GM12878 (cell line): Measurements from ENCODE around the gene TLK2. TPM values are rescaled to one million over a fixed set of nuclear protein-coding genes. Genes with fewer than 3 reads are reported as not detected.

Experiments
- ATAC-seq: fragments of 200-7000 bp; cut with Tn5 transposase; 3 replicates; pipeline ENCODE4 v1.9.1; 2020; ENCODE audit warnings: mild to moderate bottlenecking, moderate library complexity
- BruUV-seq: library from RNA; stranded (reverse); fragments of 400-500 nt; replicated peaks from 2 replicates; lab custom pipeline; 2021; lab: Mats Ljungman, UMichigan
- CTCF ChIA-PET: fragments of 300-600 bp; sonication (Branson Sonifier 250); formaldehyde crosslinking; extraction: SDS; loops from one replicate; lab custom pipeline; 2021; ENCODE audit warnings: inconsistent platforms; lab: Yijun Ruan, JAX
- POLR2A ChIA-PET: fragments of 350-600 bp; formaldehyde crosslinking; extraction: SDS; loops from one replicate; lab custom pipeline; 2021; ENCODE audit warnings: inconsistent platforms; lab: Charles Lee
- RAD21 ChIA-PET: fragments of 300-600 bp; sonication (Branson Sonifier 250); formaldehyde crosslinking; loops from one replicate; lab custom pipeline; 2023; ENCODE audit warnings: antibody characterized with exemption; ENCODE audit not compliant: unreplicated experiment; lab: Charles Lee
- SMC1A ChIA-PET: fragments of 300-600 bp; sonication (Branson Sonifier 250); formaldehyde crosslinking; loops from one replicate; lab custom pipeline; 2023; ENCODE audit not compliant: unreplicated experiment, uncharacterized antibody; lab: Charles Lee
- DNase-seq: peaks from one replicate; pipeline ENCODE4 v3.0.0-alpha.2; 2011; ENCODE audit warnings: low read depth, low spot score
- FAIRE-seq: peaks from 3 replicates; lab custom pipeline; 2011; peaks lifted over from hg19 to GRCh38; lab: Jason Lieb, UNC
- H2AFZ ChIP-seq: 2 replicates; pipeline ENCODE4 v1.6.0; 2011; ENCODE audit warnings: low read depth, low read length, control low read depth; ENCODE audit not compliant: control insufficient read depth
- H3K27ac ChIP-seq: 2 replicates; pipeline ENCODE4 v1.5.1; 2011; ENCODE audit warnings: control low read depth; ENCODE audit not compliant: control insufficient read depth, insufficient read depth
- H3K27me3 ChIP-seq, 2 experiments: replicated peaks in 1 of 2; 2 replicates each; pipeline versions ENCODE4 v1.6.0 to v1.6.1; 2011; ENCODE audit warnings: low read length in 1 of 2; ENCODE audit not compliant: control insufficient read depth in 2 of 2, insufficient read depth in 2 of 2
- H3K36me3 ChIP-seq, 2 experiments: 2 replicates each; pipeline ENCODE4 v1.5.1; 2011; ENCODE audit warnings: low read length in 1 of 2; ENCODE audit not compliant: control insufficient read depth in 2 of 2, insufficient read depth in 2 of 2
- H3K4me1 ChIP-seq: 2 replicates; pipeline ENCODE4 v1.6.1; 2011; ENCODE audit warnings: mild to moderate bottlenecking, low read length, moderate library complexity, mixed read lengths; ENCODE audit not compliant: control insufficient read depth, insufficient read depth
- H3K4me2 ChIP-seq: 2 replicates; pipeline ENCODE4 v1.6.0; 2011; ENCODE audit warnings: control low read depth; ENCODE audit not compliant: control insufficient read depth, insufficient read depth
- H3K4me3 ChIP-seq: fragments of 200-600 bp; sonication (generic); 2 replicates; pipeline ENCODE4 v1.5.1; 2016
- H3K79me2 ChIP-seq: 2 replicates; pipeline ENCODE4 v1.6.0; 2011; ENCODE audit warnings: low read length; ENCODE audit not compliant: control insufficient read depth, insufficient read depth
- H3K9ac ChIP-seq: 2 replicates; pipeline ENCODE4 v1.8.0; 2011; ENCODE audit warnings: low read length, control low read depth, mixed read lengths; ENCODE audit not compliant: control insufficient read depth, insufficient read depth
- H3K9me3 ChIP-seq: replicated peaks from 3 replicates; pipeline ENCODE4 v1.5.1; 2011; ENCODE audit warnings: mild to moderate bottlenecking, low read length; ENCODE audit not compliant: control insufficient read depth, insufficient read depth
- H4K20me1 ChIP-seq: 2 replicates; pipeline ENCODE4 v1.6.0; 2011; ENCODE audit not compliant: control insufficient read depth, insufficient read depth
- MXI1 ChIP-seq: fragments of 150-350 bp; IDR thresholded peaks from 2 replicates; pipeline ENCODE4 v1.6.1; 2011; ENCODE audit warnings: low read depth, mild to moderate bottlenecking, inconsistent platforms, low read length, improper control_type of control experiment
- MYB ChIP-seq: fragments of 150-350 bp; IDR thresholded peaks from 2 replicates; pipeline ENCODE4 v1.6.1; 2014; ENCODE audit warnings: mild to moderate bottlenecking, low read depth, low read length, borderline replicate concordance
- POLR2A ChIP-seq: IDR thresholded peaks from 2 replicates; pipeline ENCODE4 v1.6.1; 2011; ENCODE audit warnings: low read depth, mild to moderate bottlenecking, low read length
- RAD21 ChIP-seq: IDR thresholded peaks from 2 replicates; pipeline ENCODE4 v1.6.1; 2011; ENCODE audit warnings: mild to moderate bottlenecking, low read depth, low read length, moderate library complexity; ENCODE audit not compliant: insufficient read depth
- RBBP5 ChIP-seq: fragments of 200-600 bp; sonication (generic); conservative IDR thresholded peaks from 2 replicates; pipeline ENCODE4 v1.6.1; 2016
- SIN3A ChIP-seq: IDR thresholded peaks from 2 replicates; pipeline ENCODE4 v1.6.1; 2012; ENCODE audit warnings: low read depth, low read length, improper control_type of control experiment
- SMARCA5 ChIP-seq: fragments of 450-650 bp; IDR thresholded peaks from 2 replicates; pipeline ENCODE4 v1.6.1; 2017; ENCODE audit warnings: mild to moderate bottlenecking
- TARDBP ChIP-seq: IDR thresholded peaks from 2 replicates; pipeline ENCODE4 v1.6.1; 2016; ENCODE audit warnings: borderline replicate concordance
- YY1 ChIP-seq: IDR thresholded peaks from 2 replicates; pipeline ENCODE4 v1.6.1; 2011; ENCODE audit warnings: low read depth, mild to moderate bottlenecking, low read length
- ZBTB11 ChIP-seq: fragments of 450-650 bp; formaldehyde crosslinking; IDR thresholded peaks from 2 replicates; pipeline ENCODE4 v1.5.0; 2022; ENCODE audit warnings: mild to moderate bottlenecking, missing genetic modification characterization
- WGBS: methylation state at CpG from one replicate; pipeline ENCODE4 v1.1.6; 2016; ENCODE audit warnings: low lambda C conversion rate; ENCODE audit not compliant: insufficient replicate concordance, insufficient coverage; ENCODE audit errors: missing lambda C conversion rate; 5-methylcytosine and 5-hydroxymethylcytosine counted together
- in situ Hi-C: fragments of 300-500 bp; cut with MboI; formaldehyde crosslinking; loops from 9 replicates; pipeline ENCODE4 v1.14.3; 2018; ENCODE audit warnings: mixed read lengths
- intact Hi-C: fragments of 100-400 bp; cut with micrococcal nuclease; formaldehyde crosslinking; loops from one replicate; pipeline ENCODE4 v1.14.2; 2022; ENCODE audit not compliant: unreplicated experiment
- polyA plus RNA-seq, 11 experiments: library from polyadenylated mRNA; depleted of rRNA in 4 of 11; unstranded in 6 of 11; stranded (reverse) in 5 of 11; fragments of >200 nt; fragmentation: Nextera tagmentation in 4 of 11; fragmentation: Illumina TruSeq in 1 of 11; extraction: Ambion mirVana in 4 of 11; extraction: Trizol in 1 of 11; gene quantifications; 1 replicate in 1 of 11; 2 replicates in 10 of 11; pipeline versions ENCODE4 v1.2.1 to v1.2.3, GENCODE V29; 2011 to 2016; ENCODE audit warnings: inconsistent platforms in 2 of 11, missing spikeins in 2 of 11, low read depth in 1 of 11
- total RNA-seq, 4 experiments: library from RNA; depleted of rRNA in 3 of 4; stranded (reverse); fragments of >200 nt in 3 of 4; fragmentation: Illumina TruSeq in 1 of 4; extraction: Trizol in 1 of 4; gene quantifications; 2 replicates each; pipeline versions ENCODE4 v1.2.1 to v1.2.3, GENCODE V29; 2013 to 2021
- TF ChIP-seq, protein P1 (sequence below): fragments of 450-650 bp; IDR thresholded peaks from 2 replicates; pipeline ENCODE4 v1.6.1; 2016; ENCODE audit warnings: mild to moderate bottlenecking

TLK2 gene
- total and polyA plus RNA-seq, 10 of the 15 experiments (the other 5 are each of a cell fraction or from before 2014, with no cell fraction given): 12.1 to 51.2 (median 27.5) TPM

GRCh38 chr17:62621223-62621622 lies 142.6 kb downstream of the TLK2 start (continued):
- no peak for TF ChIP-seq ZBTB11 (CRISPR knock-in tag)
- TF ChIP-seq YY1: no peak
- TF ChIP-seq MYB: no peak

DNA sequence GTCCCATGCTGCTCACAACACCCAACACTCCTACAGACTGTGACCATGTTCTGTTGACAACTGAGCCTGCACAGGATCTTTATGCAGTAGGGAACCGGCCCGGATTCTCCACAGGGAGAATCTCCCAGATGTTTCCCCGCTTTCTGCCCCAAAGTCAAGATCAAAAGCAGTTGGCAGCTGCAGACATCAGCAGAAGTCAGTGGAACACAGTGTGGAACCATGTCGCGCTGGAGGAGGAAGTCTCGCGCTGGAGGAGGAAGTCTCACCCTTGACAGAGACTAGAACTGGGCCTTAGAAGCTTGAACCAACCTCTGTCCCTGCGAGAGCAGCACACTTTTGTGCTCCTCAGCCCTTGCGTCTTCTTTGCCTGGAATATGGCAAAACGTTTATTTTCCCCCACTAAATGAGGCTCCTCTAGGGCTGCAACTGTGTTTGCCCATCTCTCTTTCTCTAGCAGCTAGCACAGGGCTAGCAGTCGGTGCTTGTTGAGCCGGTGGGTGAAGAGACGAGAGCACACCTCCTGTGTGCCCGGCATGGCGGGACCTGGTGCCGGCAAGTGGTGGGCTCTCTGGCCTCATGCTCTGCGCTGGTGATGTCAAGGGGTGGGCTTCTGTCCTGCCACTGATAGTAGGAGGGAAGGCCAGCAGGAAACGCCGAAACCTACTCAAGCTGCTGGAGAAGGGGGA lies 146.7 kb downstream of the TLK2 start:
- no peak overlapping the region for H3K4me2 ChIP-seq
- ChIA-PET CTCF (no interaction called here), RAD21 (no interaction called here), SMC1A (no interaction called here), POLR2A (no interaction called here)
- ATAC-seq: no peak
- H3K9me3 ChIP-seq: no peaks in the 10 kb centered on the region
- intact Hi-C loops (no loop called here), in situ Hi-C loops (no loop called here)
- no peak for FAIRE-seq
- no peak overlapping the region for H3K27ac ChIP-seq
- H3K4me1 ChIP-seq: 0 out of 2 replicates have a peak, but pooled peaks cover 3% of the 10 kb centered on the region
- no peak for DNase-seq
- 79% methylated on average over 19 of the region's 19 CpGs for WGBS
- no TSS peak for BruUV-seq
- H3K27me3 ChIP-seq: peaks cover 0 to 9% of the 10 kb centered on the region in 2 experiments; a peak in 3 of 4 replicates
- no peak overlapping the region for H2AFZ ChIP-seq
- H4K20me1 ChIP-seq: no peaks in the 10 kb centered on the region
- no peaks in the 10 kb centered on the region for H3K79me2 ChIP-seq
- no peak overlapping the region for H3K4me3 ChIP-seq
- no peak overlapping the region for H3K9ac ChIP-seq
- TF ChIP-seq MXI1: no peak
- TF ChIP-seq, protein P1, sequence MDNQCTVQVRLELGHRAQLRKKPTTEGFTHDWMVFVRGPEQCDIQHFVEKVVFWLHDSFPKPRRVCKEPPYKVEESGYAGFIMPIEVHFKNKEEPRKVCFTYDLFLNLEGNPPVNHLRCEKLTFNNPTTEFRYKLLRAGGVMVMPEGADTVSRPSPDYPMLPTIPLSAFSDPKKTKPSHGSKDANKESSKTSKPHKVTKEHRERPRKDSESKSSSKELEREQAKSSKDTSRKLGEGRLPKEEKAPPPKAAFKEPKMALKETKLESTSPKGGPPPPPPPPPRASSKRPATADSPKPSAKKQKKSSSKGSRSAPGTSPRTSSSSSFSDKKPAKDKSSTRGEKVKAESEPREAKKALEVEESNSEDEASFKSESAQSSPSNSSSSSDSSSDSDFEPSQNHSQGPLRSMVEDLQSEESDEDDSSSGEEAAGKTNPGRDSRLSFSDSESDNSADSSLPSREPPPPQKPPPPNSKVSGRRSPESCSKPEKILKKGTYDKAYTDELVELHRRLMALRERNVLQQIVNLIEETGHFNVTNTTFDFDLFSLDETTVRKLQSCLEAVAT: no peak
- TF ChIP-seq RBBP5: no peak
- no peak for TF ChIP-seq POLR2A
- TF ChIP-seq TARDBP: no peak
- no peak for TF ChIP-seq RAD21
- no peak for TF ChIP-seq SMARCA5
- no peak for TF ChIP-seq SIN3A
- H3K36me3 ChIP-seq: no peaks in the 10 kb centered on the region
